HepG2 (cell line): ENCODE results near the gene PRR29. TPM values are rescaled to one million over a fixed set of nuclear protein-coding genes. Genes with fewer than 3 reads are reported as not detected.

Experiments
- ASH2L ChIP-seq: fragments of 300-600, 200-600 bp; sonication (generic); IDR thresholded peaks from 2 replicates; pipeline ENCODE4 v1.7.0; 2017; ENCODE audit warnings: low read depth, mild to moderate bottlenecking, moderate library complexity, mixed read lengths, low read length; ENCODE audit not compliant: insufficient read length
- EHMT2 ChIP-seq: fragments of 200-600 bp; sonication (generic); IDR thresholded peaks from 2 replicates; pipeline ENCODE4 v1.7.0; 2017; ENCODE audit warnings: antibody characterized with exemption, low read depth, low read length, borderline replicate concordance
- FOXM1 ChIP-seq: sonication (generic); formaldehyde crosslinking; IDR thresholded peaks from 2 replicates; pipeline ENCODE4 v1.5.0; 2020; ENCODE audit warnings: missing genetic modification reagents
- GMEB1 ChIP-seq: sonication (generic); formaldehyde crosslinking; IDR thresholded peaks from 2 replicates; pipeline ENCODE4 v1.5.1; 2020; ENCODE audit warnings: missing genetic modification reagents, mild to moderate bottlenecking, borderline replicate concordance
- HMGA1 ChIP-seq: sonication (generic); formaldehyde crosslinking; conservative IDR thresholded peaks from 2 replicates; pipeline ENCODE4 v1.4.0; 2020; ENCODE audit warnings: missing genetic modification reagents
- MLLT10 ChIP-seq: sonication (generic); formaldehyde crosslinking; IDR thresholded peaks from 2 replicates; pipeline ENCODE4 v1.4.0; 2020; ENCODE audit warnings: missing genetic modification reagents
- NR3C1 ChIP-seq: sonication (generic); formaldehyde crosslinking; IDR thresholded peaks from 2 replicates; pipeline ENCODE4 v1.4.0; 2020; ENCODE audit warnings: missing genetic modification reagents
- RBFOX2 ChIP-seq: fragments of 200-400 bp; formaldehyde crosslinking; IDR thresholded peaks from 2 replicates; pipeline ENCODE4 v1.6.1; 2017; ENCODE audit warnings: low read depth, mild to moderate bottlenecking, low read length
- TCF7 ChIP-seq: sonication (generic); IDR thresholded peaks from 2 replicates; pipeline ENCODE4 v1.6.1; 2016; ENCODE audit warnings: antibody characterized with exemption, low read depth
- ZFP1 ChIP-seq: IDR thresholded peaks from 2 replicates; pipeline ENCODE4 v1.6.1; 2016
- ZFP36 ChIP-seq: fragments of 150-350 bp; IDR thresholded peaks from 2 replicates; pipeline ENCODE4 v1.6.1; 2018; ENCODE audit warnings: borderline replicate concordance, low read length, low read depth; ENCODE audit not compliant: partially characterized antibody
- ZNF280B ChIP-seq: sonication (generic); formaldehyde crosslinking; IDR thresholded peaks from 2 replicates; pipeline ENCODE4 v1.5.0; 2020; ENCODE audit warnings: missing genetic modification reagents, mild to moderate bottlenecking, borderline replicate concordance
- ZNF280D ChIP-seq: sonication (generic); formaldehyde crosslinking; IDR thresholded peaks from 2 replicates; pipeline ENCODE4 v1.5.1; 2020; ENCODE audit warnings: mild to moderate bottlenecking, missing genetic modification reagents
- ZNF3 ChIP-seq: IDR thresholded peaks from 2 replicates; pipeline ENCODE4 v1.7.0; 2017; ENCODE audit warnings: inconsistent platforms
- ZNF546 ChIP-seq: sonication (generic); formaldehyde crosslinking; conservative IDR thresholded peaks from 2 replicates; pipeline ENCODE4 v1.8.1; 2023; ENCODE audit warnings: mild to moderate bottlenecking, missing genetic modification reagents
- ZNF572 ChIP-seq: sonication (generic); formaldehyde crosslinking; IDR thresholded peaks from 2 replicates; pipeline ENCODE4 v1.5.1; 2020; ENCODE audit warnings: mild to moderate bottlenecking, missing genetic modification reagents
- ZNF773 ChIP-seq: sonication (generic); formaldehyde crosslinking; IDR thresholded peaks from 2 replicates; pipeline ENCODE4 v1.4.0; 2020; ENCODE audit warnings: missing genetic modification reagents, borderline replicate concordance
- ZNF790 ChIP-seq: sonication (generic); formaldehyde crosslinking; IDR thresholded peaks from 2 replicates; pipeline ENCODE4 v1.8.0; 2022; ENCODE audit warnings: missing genetic modification reagents, mild to moderate bottlenecking, borderline replicate concordance
- ZXDC ChIP-seq: sonication (generic); formaldehyde crosslinking; IDR thresholded peaks from 2 replicates; pipeline ENCODE4 v1.5.0; 2020; ENCODE audit warnings: mild to moderate bottlenecking, missing genetic modification reagents
- polyA plus RNA-seq, 8 experiments: library from polyadenylated mRNA; depleted of rRNA in 3 of 8; stranded (reverse) in 7 of 8; unstranded in 1 of 8; fragments of >200 nt; fragmentation: Illumina TruSeq in 4 of 8; extraction: Trizol in 4 of 8; gene quantifications; 2 replicates each; pipeline versions ENCODE4 v1.2.1 to v1.2.3, GENCODE V29; 2011 to 2016; ENCODE audit warnings: low read depth in 4 of 8, missing spikeins in 1 of 8, mixed read lengths in 1 of 8; ENCODE audit not compliant: insufficient read depth in 1 of 8
- total RNA-seq, 5 experiments: library from RNA; depleted of rRNA; stranded (reverse); fragments of >200 nt; fragmentation: Illumina TruSeq; extraction: Trizol; gene quantifications; 2 replicates each; pipeline ENCODE4 v1.2.3, GENCODE V29; 2016; ENCODE audit warnings: low read depth in 1 of 5

Gene PRR29
- total and polyA plus RNA-seq, 2 of the 13 experiments (the other 11 are each of a cell fraction or from before 2014, with no cell fraction given) = 0.07 to 0.20 TPM

GRCh38 chr17:64006361-64007088 is 8.4 kb downstream of the PRR29 start (continued):
- TF ChIP-seq ZNF280D (CRISPR knock-in tag) = 0 out of 2 replicates have a peak, but pooled peaks have one; percentile 41
- TF ChIP-seq ZFP36 = no peak
- TF ChIP-seq EHMT2 = no peak
- TF ChIP-seq ZFP1 (CRISPR knock-in tag) = no peak
- TF ChIP-seq MLLT10 (CRISPR knock-in tag) = no peak
- TF ChIP-seq TCF7 = no peak
- TF ChIP-seq ZNF280B (CRISPR knock-in tag) = no peak
- TF ChIP-seq ASH2L = no peak
- TF ChIP-seq ZNF3 (CRISPR knock-in tag) = no peak
- TF ChIP-seq ZXDC (CRISPR knock-in tag) = no peak
- no peak for TF ChIP-seq NR3C1
- no peak for TF ChIP-seq ZNF773 (CRISPR knock-in tag)
- TF ChIP-seq ZNF572 (CRISPR knock-in tag) = 0 out of 2 replicates have a peak, but pooled peaks have one; percentile 44
- no peak for TF ChIP-seq FOXM1 (CRISPR knock-in tag)
- TF ChIP-seq ZNF546 (CRISPR knock-in tag) = no peak
- TF ChIP-seq HMGA1 (CRISPR knock-in tag) = no peak
- TF ChIP-seq RBFOX2 = no peak
- TF ChIP-seq ZNF790 (CRISPR knock-in tag) = no peak
- TF ChIP-seq GMEB1 (CRISPR knock-in tag) = no peak
